Body of pancreas (tissue), 4 donors: ENCODE measurements around the gene SYNGR3. TPM values are rescaled to one million over a fixed set of nuclear protein-coding genes. Genes with fewer than 3 reads are reported as not detected.

ENCODE experiments used
- ATAC-seq: fragments of 150-250 bp; one replicate; pipeline ENCODE4 v1.9.1; 2016
- DNase-seq, 4 donors: peaks; one replicate each; pipeline ENCODE4 v3.0.0-alpha.2; 2019
- H3K27ac ChIP-seq, 4 donors: fragments of 200-600 bp; sonication (generic); 1 replicate in 3 of 4; 2 replicates in 1 of 4; pipeline versions ENCODE4 v1.5.1 to v1.6.1; 2016 to 2019; ENCODE audit warnings: mild to moderate bottlenecking in 1 of 4, mixed read lengths in 1 of 4, moderate library complexity in 1 of 4
- H3K27me3 ChIP-seq, 2 donors: fragments of 200-600 bp; sonication (generic); one replicate each; pipeline ENCODE4 v1.6.0; 2016; ENCODE audit warnings: mild to moderate bottlenecking in 1 of 2
- H3K36me3 ChIP-seq, 2 donors: fragments of 200-600 bp; sonication (generic); replicated peaks in 1 of 2; 2 replicates each; pipeline ENCODE4 v1.5.1; 2016; ENCODE audit warnings: low read depth in 2 of 2; ENCODE audit not compliant: insufficient read depth in 1 of 2
- H3K4me1 ChIP-seq: fragments of 200-600 bp; sonication (generic); one replicate; pipeline ENCODE4 v1.6.0; 2016
- H3K4me3 ChIP-seq, 2 donors: fragments of 200-600 bp; sonication (generic); 1 replicate in 1 of 2; 2 replicates in 1 of 2; pipeline ENCODE4 v1.5.1; 2016 to 2019
- H3K9me3 ChIP-seq, 3 donors: fragments of 200-600 bp; sonication (generic); 1 replicate in 2 of 3; 2 replicates in 1 of 3; pipeline ENCODE4 v1.5.1; 2016
- POLR2A ChIP-seq, 3 donors: fragments of 450-650 bp; IDR thresholded peaks; one replicate each; pipeline ENCODE4 v1.6.1; 2016; ENCODE audit warnings: antibody characterized with exemption in 3 of 3, mild to moderate bottlenecking in 2 of 3
- WGBS, 2 donors: methylation state at CpG; one replicate each; pipeline ENCODE4 v1.1.5; 2017; 5-methylcytosine and 5-hydroxymethylcytosine counted together
- intact Hi-C: fragments of 100-400 bp; cut with DNase I; formaldehyde crosslinking; loops from one replicate; pipeline ENCODE4 v1.15.1; 2023
- total RNA-seq, 2 donors: library from RNA; depleted of rRNA; stranded (reverse); fragments of >200 nt; gene quantifications; one replicate each; pipeline ENCODE4 v1.1.0, GENCODE V29; 2016
- TF ChIP-seq, protein P1 (sequence below), 7 experiments: fragments of 450-650 bp in 4 of 7; fragments of 200-600 bp in 3 of 7; sonication (generic) in 3 of 7; IDR thresholded peaks; one replicate each; pipeline ENCODE4 v1.5.1; 2016 to 2019; ENCODE audit warnings: antibody characterized with exemption in 7 of 7

SYNGR3 gene
- total RNA-seq, 2 donors from 2014 or later: 0.33 to 1.6 TPM

DNA sequence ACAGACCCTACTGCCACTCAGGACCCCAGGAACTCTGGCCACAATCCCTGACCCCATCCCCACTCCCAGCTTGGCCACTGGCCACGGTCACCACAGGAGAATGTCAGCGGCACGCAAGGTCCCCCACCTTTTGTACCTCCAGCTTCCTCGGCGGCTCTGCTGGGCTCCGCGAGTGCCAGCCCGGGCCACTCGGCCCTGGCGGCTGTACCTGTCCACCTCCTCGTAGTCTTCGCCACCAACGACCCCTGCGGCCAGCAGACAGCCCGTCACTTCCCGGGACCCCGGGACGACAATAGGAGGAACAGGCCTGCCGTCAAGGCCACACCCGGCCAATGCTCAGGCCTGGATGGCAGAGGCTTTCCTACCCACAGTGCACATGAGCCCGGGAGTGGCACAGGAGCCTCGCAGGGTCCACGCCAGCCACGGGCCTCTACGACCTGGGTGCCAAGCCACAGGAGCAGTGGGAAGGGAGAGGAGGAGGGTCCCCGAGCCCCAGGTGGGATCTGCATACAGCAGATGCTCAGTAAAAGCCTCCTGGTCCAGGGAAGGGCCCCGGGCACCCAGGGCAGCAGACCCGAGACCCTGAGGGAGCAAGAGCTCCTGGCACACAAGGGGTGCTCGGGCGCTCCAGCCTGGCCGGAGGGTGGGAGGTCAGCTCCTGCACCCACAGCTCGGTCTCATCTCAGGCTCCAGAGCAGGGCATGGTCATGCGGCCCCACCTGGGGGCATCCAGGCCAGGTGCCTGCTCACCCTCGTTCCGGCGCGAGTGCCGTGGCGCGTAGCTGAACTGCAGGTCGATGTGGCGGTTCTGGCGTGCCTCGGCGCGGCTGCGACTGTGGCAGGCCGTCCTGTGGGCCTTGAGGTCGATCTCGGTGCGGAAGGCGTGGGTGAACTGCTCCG is 11.9 kb downstream of the SYNGR3 start:
- DNase-seq: no peak
- Histone ChIP-seq H3K4me3 (no peak overlapping the region), H3K36me3 (peaks cover 33% of the 10 kb centered on the region in 2 donors), H3K27me3 (no peaks in the 10 kb centered on the region), H3K4me1 (peaks cover 36% of the 10 kb centered on the region), H3K27ac (no peak overlapping the region), H3K9me3 (no peaks in the 10 kb centered on the region)
- no peak for ATAC-seq
- WGBS, 2 donors: 91 to 94% methylated on average over 31 to 51 of the region's 53 CpGs
- intact Hi-C loops: no loop called here
- TF ChIP-seq, protein P1, sequence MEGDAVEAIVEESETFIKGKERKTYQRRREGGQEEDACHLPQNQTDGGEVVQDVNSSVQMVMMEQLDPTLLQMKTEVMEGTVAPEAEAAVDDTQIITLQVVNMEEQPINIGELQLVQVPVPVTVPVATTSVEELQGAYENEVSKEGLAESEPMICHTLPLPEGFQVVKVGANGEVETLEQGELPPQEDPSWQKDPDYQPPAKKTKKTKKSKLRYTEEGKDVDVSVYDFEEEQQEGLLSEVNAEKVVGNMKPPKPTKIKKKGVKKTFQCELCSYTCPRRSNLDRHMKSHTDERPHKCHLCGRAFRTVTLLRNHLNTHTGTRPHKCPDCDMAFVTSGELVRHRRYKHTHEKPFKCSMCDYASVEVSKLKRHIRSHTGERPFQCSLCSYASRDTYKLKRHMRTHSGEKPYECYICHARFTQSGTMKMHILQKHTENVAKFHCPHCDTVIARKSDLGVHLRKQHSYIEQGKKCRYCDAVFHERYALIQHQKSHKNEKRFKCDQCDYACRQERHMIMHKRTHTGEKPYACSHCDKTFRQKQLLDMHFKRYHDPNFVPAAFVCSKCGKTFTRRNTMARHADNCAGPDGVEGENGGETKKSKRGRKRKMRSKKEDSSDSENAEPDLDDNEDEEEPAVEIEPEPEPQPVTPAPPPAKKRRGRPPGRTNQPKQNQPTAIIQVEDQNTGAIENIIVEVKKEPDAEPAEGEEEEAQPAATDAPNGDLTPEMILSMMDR (IDR thresholded peaks at IDR 0.05): no peak
- no peak for TF ChIP-seq POLR2A (IDR thresholded peaks at IDR 0.05)

DNA sequence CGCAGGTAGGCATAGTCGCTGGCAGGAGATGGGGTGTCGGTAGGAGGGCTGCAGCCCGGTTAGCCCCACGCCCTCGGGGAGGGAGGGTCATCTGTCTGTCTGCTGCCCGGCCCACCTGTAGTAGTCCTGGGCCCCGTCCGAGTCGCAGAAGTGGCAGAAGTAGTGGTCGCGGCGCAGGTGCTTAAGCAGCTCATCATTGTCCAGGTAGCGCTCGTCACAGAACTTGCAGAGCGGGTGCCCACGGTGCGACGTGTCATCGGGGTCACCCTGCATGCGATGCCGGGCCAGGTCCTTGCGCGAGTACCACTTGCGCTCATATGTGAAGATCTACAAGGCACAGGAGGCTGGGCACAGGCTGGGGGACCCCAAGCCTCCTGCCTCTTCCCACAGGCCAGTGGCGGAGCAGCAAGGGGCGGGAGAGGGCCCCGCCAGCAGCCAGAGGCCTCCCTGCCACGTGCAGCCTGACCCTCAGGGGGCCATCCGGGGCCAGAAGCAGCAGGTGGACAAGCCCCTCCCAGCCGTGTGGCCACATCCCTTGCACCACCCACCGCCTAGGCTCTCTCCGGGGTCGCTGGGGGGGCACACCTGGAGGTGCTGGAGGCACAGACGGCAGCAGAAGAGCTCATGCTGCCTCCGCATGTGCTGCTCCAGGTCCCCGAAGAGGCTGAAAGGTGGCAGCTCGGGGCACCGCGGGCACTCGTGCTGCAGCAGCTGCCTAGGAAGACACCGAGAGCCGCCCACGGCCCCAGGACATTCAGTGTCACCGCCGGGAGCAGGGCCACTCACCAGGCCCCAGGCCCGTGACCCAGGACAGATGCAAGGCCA is 12.8 kb downstream of the SYNGR3 start:
- no peak overlapping the region for H3K27ac ChIP-seq
- TF ChIP-seq POLR2A (IDR thresholded peaks at IDR 0.05): no peak
- TF ChIP-seq, protein P1 (IDR thresholded peaks at IDR 0.05): no peak
- H3K27me3 ChIP-seq: no peaks in the 10 kb centered on the region
- no peak overlapping the region for H3K4me3 ChIP-seq
- H3K36me3 ChIP-seq: peaks cover 33% of the 10 kb centered on the region in 2 donors
- ATAC-seq (no peak), DNase-seq (peak in 1 of 4 donors; percentile 12)
- H3K9me3 ChIP-seq: no peaks in the 10 kb centered on the region
- intact Hi-C loops: no loop called here
- 86 to 94% methylated on average over 9 to 46 of the region's 47 CpGs for WGBS, 2 donors
- H3K4me1 ChIP-seq: peaks cover 45% of the 10 kb centered on the region

DNA sequence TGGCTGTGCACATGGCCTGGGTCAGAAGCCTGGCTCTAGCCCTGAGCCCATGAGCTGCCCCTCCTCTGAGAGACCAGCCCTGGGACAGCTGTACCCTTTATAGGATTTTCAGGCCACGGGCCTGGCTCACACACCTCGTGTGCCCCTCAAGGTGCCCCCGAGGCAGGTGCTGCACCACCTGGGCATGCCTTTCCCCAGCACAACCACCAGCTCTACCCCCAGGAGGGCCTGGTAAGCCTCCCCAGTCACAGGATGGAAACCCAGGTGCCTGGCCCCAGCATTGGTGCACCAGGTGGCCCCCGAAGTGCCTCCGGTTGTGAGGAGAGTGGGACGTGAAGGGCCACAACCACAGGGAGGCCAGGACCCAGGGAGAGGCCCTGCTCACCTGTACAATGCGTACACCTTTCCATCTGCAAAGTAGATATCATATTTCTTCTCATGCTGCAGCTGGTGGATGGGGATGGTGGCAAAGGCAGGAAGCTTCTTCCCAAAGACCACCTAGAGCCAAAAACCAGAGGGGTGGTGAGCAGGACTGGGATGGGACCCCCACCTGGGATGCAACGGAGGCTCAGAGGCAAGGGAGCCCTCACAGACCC is 13.6 kb downstream of the SYNGR3 start:
- no peak overlapping the region for H3K4me3 ChIP-seq
- ATAC-seq: no peak
- peaks cover 27 to 33% of the 10 kb centered on the region in 2 donors for H3K36me3 ChIP-seq
- H3K27ac ChIP-seq: peak overlapping the region in 1 of 4 donors; percentile 72
- intact Hi-C loops: no loop called here
- no peaks in the 10 kb centered on the region for H3K9me3 ChIP-seq
- TF ChIP-seq POLR2A (IDR thresholded peaks at IDR 0.05): no peak
- TF ChIP-seq, protein P1 (IDR thresholded peaks at IDR 0.05): no peak
- 51 to 66% methylated on average over 6 to 8 of the region's 8 CpGs for WGBS, 2 donors
- peaks cover 52% of the 10 kb centered on the region for H3K4me1 ChIP-seq
- H3K27me3 ChIP-seq: no peaks in the 10 kb centered on the region
- DNase-seq: no peak

DNA sequence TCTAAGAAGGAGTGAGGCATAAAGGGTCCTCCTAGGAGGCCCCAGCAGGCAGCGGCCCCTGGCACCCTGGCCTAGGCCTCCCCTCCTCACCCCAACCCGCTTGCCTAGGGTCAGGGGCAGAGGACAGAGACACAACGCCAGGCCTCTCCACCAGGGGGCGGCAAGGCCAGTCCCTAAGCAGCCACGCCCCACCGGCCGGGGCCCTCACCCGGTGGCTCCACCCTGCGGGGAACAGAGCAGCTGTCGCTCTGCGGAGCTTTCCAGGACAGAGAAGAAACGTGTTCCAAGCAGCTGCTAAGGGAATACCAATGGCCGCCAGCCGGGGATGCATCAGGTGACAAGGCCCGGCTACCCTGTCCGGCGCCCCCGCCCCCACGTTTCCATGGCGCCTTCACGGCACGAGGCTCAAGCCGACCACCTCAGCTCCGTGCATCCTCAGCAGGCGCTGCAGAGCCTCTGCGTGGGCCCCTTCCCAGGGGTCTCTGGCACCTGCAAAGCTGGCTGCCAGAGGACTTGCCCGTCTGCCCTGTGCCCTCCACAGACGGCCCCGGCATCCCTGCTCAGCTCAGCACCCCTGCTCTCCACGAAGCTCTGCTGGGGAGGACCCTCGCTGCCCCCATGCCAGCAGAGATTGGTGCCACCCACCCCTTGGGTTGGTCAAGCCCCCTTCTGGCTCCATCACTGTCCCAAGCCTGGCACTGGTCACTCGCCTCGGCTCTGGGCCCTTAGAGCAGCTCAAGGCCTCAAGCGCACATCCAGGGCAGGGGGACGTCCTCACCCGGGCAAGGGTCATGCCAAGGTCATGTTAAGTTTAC is 14.3 kb downstream of the SYNGR3 start:
- WGBS, 2 donors: 18 to 46% methylated on average over 12 to 34 of the region's 36 CpGs
- ATAC-seq (peak; percentile 89), DNase-seq (peak; percentile 96 to 98 (median 97))
- Histone ChIP-seq H3K36me3 (peaks cover 26% of the 10 kb centered on the region in 2 donors), H3K27ac (peak overlapping the region; percentile 61 to 83 (median 75)), H3K27me3 (no peaks in the 10 kb centered on the region), H3K9me3 (no peaks in the 10 kb centered on the region), H3K4me3 (no peak overlapping the region), H3K4me1 (peaks cover 58% of the 10 kb centered on the region)
- intact Hi-C loops: no loop called here
- TF ChIP-seq, protein P1 (IDR thresholded peaks at IDR 0.05): peak; percentile 89 to 98 (median 95)
- TF ChIP-seq POLR2A (IDR thresholded peaks at IDR 0.05): no peak
